GM19023 (cell line): ENCODE data around the gene CIPC.

Source experiments
- ATAC-seq: cut with Tn5 transposase; IDR thresholded peaks from one replicate; pipeline ENCODE4 v1.9.1; 2021; ENCODE audit warnings: mild to moderate bottlenecking, moderate library complexity; ENCODE audit not compliant: unreplicated experiment

Gene CIPC

GRCh38 chr14:77068517-77069200 is 29.4 kb upstream of the CIPC start:
- ATAC-seq, result no peak

DNA sequence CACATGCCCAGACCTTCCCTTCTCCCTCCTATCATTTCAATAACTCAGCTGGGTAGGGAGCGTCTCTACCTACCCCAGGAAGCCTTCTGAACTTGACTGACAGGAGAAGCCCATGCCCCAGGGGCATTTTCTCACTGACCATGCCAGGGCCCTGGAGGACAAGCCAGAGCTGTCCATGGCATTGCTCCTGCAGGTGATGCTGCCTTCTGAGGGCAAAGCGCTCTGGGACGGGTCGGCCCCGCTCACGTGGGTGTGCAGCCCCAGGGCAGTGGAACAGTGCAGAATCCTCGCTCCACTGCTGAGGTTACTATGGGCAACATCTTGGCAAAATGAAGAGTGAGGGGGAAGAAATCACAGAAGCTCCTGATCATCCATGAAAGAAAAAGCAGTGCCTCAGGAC is 28.5 kb upstream of the CIPC start:
- no peak for ATAC-seq

- ATAC-seq, result no peak
Measured at GRCh38 chr14:77071938-77072388, 26.1 kb upstream of the CIPC start.

DNA sequence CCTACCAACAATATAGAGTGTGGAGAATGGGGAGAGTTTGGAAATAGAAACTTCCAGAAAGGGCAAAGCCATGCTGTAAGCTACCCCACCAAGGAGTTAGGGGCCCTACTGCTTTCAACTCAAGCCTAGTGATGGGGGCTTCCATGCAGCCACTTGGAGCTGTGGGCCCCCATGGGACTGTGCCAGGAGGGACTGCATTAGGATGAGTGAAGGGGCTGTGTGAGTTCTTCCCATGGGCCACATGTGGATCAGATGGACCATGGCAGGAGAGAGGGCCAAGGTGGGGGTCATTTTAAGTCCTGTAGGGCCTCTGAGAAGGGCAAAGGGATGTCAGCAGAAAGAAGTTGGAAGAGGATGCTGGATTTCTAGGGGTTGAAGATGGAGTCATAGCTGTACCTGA is 23.1 kb upstream of the CIPC start:
- ATAC-seq, result no peak

- ATAC-seq, result no peak
Measured at GRCh38 chr14:77076113-77076631, 21.9 kb upstream of the CIPC start.

DNA sequence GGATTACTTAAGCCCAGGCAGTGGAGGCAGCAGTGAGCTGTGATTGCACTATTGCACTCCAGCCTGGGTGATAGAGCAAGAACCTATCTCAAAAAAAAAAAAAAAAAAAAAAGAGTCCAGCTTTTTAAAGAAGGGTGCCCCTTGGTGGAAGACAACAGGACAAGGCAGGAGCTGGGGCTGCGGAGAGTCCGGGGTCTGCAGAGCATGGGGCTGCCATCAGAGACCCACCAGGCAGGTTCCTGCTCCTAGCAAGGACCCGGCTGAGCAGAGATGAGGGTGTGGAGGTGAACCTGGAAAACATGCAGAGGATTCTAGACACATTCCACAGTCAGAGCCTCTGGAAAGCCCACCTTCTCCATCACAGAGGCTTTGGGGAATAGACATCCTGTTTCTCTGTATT is 21.0 kb upstream of the CIPC start:
- no peak for ATAC-seq

DNA sequence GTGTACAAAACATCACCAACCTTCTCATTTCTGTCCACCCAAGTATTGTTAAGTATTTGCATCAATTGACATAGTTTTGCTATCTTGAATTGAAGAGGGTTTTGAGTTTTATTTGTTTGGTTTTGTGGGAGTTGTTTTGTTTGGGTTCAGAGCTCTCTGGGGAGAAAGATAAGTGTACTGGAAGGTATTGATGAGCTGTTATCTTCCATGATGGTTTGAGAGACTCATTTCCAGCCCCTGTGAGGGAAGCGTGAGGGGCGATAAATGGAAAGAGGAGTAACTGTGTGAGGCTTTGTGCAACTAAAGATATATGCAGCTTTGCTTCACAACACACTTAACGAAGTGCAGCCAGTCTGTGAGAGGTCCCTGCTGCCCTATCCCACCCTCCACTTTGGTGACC is 15.7 kb upstream of the CIPC start:
- no peak for ATAC-seq

- ATAC-seq, result no peak
Measured at GRCh38 chr14:77083082-77083481, 15.0 kb upstream of the CIPC start.

DNA sequence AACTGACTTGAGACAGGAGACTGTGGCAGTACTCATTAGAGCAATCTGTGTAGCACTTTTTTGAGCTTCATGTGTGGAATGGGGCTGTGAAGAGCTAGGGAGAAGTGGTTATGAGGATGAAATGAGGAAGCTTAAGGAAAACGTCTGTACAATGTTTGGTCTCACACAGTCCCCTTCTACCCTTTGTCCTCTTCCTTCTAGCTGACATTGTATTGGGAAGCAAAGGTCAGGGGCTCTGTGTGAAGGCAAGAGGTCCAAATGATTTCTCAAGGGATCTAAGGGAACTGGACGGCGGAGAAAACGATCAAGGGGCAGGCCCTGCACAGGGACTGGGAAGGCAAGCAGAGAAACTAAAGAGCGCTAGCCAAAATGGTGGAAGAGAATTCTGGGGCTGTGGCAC is 13.1 kb upstream of the CIPC start:
- no peak for ATAC-seq

DNA sequence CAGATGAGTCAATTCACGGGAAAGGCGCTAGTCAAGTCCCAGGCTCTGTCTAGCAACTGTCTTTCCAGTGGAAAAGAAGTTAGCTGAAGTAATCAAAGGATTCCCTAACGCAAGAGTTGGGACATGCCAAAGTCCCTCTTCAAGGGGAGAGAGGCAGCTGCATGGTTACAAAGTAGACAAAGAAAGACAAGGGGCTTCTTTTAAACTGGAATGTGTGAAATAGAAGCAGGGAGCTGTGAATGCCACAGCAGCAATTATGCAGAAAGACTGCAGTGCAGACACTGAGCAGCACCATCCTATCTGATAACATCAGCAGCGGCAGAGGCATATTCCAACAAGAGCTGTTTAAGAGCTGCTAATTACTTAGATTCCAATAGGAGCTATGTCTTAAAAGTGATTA is 12.5 kb upstream of the CIPC start:
- ATAC-seq, result no peak

DNA sequence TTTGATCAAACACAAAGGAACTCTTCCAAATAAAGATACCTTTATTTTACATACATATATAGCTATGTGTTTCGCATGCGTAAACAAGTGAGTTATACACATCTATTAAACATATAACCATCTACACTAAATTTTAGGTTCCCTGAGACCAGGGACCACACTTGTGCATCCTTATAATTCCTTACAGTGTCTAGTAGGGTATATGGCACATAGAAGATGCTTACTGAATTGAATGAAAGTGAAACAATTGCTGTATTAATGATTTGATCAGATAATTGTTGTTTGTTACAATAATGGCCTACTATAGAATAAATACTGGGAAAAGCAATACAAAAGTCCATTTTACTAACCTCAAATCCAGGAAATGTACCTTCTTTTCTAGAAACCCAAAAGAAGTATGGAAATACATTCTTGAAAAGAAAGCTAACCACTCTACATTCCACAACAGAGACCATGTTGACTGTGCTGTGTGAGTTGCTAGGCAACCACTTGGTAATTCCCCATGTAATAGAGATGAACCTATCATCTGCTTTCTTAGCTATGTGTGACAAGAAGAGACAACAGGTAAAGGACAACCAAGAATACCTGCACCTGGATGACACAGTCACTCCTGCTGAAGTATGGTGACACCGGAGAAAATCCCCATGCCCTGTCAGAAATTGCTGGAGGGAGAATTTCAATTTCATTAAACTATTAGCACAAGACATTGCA is 11.9 kb upstream of the CIPC start:
- ATAC-seq, result peak; percentile 74

GRCh38 chr14:77086951-77087350 is 11.1 kb upstream of the CIPC start:
- no peak for ATAC-seq

- no peak for ATAC-seq
Measured at GRCh38 chr14:77087631-77088030, 10.4 kb upstream of the CIPC start.

GRCh38 chr14:77088219-77088618 is 9.8 kb upstream of the CIPC start:
- ATAC-seq, result no peak

DNA sequence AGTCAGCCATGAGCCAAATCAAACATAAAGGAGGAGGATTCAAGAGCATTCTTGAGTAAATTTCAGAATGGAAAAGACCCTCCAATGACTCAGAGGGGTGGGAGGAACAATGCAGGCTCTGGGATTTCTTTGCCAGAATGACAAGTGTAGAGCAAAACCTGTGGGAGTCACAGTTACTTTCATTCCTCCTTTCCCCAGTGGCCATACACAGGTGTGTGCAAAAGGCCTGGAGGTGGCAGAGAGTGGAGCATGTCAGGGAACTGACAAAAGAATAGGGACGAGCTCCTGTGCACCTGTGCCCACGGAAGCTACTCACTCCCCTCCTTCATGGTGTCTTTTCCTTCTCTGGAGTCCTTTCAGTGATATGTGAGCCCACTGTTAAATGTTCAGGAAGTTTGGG is 9.4 kb upstream of the CIPC start:
- no peak for ATAC-seq

DNA sequence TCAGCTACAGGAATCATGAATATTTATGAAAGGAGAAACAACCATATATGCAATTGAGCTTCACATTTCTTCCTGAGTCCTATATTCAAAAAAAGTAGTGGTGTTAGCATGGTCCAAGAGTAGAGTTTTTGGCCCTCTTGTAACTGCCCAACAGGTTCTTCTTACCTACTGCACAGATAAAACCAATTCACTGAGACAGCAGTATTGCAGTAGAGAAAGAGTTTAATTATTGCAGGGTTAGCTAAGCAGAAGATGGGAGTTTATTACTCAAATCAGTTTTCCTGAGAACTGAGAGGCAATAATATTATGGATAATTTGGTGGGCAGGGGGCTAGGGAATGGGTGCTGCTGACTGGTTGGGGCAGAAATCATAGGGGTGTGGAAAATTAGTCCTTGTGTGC is 6.5 kb upstream of the CIPC start:
- ATAC-seq, result no peak

- ATAC-seq, result no peak
Measured at GRCh38 chr14:77092676-77093075, 5.4 kb upstream of the CIPC start.

GRCh38 chr14:77094672-77095284 is 3.3 kb upstream of the CIPC start:
- ATAC-seq, result no peak

DNA sequence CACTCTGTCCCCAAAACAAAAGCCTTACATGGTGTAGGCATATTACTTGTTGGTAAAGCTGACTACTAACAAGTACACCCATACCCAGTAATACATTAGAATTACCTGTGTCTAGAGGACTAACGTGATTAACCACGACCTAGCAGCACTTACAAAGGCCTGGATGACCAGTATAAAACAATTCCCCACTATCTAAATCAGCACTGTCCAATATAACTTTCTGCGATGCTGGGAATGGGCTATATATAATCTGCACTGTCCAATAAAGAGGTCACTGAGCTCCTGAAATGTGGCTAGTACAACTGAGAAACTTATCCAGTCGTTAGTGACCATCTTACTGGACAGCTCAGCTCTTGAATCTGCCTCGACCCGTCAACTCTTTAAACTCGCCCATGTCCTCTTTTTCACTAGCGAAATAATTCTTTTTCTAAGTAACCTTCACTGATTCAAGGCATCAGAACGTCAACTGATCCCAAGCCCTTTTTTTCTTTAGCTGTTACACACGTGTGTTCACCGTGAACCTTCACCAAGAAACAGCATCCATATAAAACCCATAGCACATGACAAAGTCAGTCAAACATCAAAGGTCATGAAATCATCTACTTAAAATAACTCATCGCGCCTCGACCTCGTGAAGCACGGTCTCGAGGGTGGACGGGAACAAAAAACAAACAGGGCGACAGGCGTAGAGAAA is 905 bp upstream of the CIPC start:
- no peak for ATAC-seq

DNA sequence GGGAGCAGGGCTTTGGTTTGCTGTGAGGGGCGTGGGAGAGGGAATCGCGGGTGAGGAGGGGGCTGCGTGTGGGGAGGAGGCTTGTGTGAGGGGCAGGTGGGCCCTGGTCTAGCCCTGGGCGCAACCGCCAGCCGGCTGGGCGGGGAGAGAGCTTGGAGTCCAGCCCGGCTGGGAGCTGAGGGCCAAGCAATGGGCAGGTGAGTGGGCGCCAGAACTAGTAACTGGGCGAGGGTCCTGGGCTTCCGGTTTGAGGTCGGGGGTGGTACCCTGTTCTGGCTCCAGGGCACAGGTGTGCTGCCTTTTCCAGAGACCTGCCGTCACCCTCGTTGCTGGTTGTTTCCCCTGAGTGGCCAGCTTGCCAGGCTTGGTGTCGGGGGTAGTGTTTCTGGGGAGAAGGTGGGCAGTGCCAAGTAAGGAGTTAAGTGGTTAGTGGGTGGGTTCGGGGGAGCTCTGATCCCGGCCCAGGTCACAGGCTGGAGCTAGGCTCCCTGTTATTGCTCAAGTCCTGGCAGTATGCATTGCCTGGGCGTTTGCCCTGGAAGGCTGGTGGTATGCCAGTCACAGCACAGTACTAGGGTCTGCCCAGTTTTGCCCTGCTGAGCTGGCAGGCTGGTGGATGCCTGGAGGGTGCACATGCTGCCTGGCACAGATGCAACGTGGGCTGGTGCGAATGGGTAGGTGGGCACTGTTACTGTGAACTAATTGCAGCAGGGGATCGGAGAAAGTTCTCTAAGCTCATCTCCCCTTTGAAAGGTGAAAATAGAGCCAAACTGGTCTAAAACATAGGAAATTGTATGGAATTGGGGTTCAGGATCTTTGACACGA is 683 bp downstream of the CIPC start:
- ATAC-seq, result no peak
